ENCODE measurements around the gene CELF4. TPM values are rescaled to one million over a fixed set of nuclear protein-coding genes. Genes with fewer than 3 reads are reported as not detected.

Gene CELF4
- total and polyA plus RNA-seq, 7 donors: 0.60 to 5.0 (median 1.8) TPM; not detected in 1

DNA sequence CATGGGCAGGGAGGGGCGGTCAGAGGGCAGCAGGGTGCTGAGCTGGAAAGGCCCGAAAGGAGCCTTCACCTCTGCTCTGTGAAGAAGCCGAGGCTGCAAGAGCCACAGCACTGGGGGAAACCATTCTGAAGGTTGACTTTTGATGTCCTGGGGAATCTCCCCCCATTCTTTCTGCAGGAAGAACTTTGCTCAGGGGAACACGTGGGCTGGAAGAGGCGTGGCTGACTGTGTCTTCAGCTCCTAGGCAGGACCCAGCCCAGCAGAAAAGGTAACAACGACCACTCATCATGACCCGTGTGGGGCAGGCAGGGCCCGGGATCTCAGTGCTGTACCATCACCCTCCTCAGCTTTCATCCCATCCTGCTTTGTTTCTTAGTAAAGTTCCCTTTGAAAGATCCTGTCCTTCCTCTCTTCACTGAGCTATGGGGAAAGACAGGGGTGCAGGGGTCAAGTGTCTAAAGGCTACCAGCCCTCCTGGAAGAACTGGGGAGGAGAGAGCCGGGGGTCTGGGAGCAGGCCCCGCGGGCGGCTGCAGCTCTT, 312.7 kb downstream of the CELF4 start:
- Histone ChIP-seq H3K4me1 (peaks cover 0 to 14% (median 10%) of the 10 kb centered on the region in 4 donors), H3K27ac (no peak overlapping the region), H3K36me3 (no peaks in the 10 kb centered on the region), H3K4me3 (no peak overlapping the region), H3K27me3 (peaks cover 17 to 79% (median 48%) of the 10 kb centered on the region in 3 donors), H3K9me3 (no peaks in the 10 kb centered on the region)
- intact Hi-C loops (cut with DNase I): no loop called here
- no peak for TF ChIP-seq POLR2A (IDR thresholded peaks at IDR 0.05)
- no peak for TF ChIP-seq POLR2AphosphoS5 (IDR thresholded peaks at IDR 0.05)
- 60 to 61% methylated on average over 12 of the region's 12 CpGs for WGBS, 2 donors
- DNase-seq: no peak

GRCh38 chr18:37252342-37252741, 313.3 kb downstream of the CELF4 start:
- Histone ChIP-seq H3K9me3 (no peaks in the 10 kb centered on the region), H3K4me3 (no peak overlapping the region), H3K27ac (no peak overlapping the region), H3K4me1 (peaks cover 0 to 14% (median 10%) of the 10 kb centered on the region in 4 donors), H3K27me3 (peaks cover 17 to 78% (median 48%) of the 10 kb centered on the region in 3 donors), H3K36me3 (no peaks in the 10 kb centered on the region)
- intact Hi-C loops (cut with DNase I): no loop called here
- no peak for TF ChIP-seq POLR2A (IDR thresholded peaks at IDR 0.05)
- no peak for TF ChIP-seq EP300 (IDR thresholded peaks at IDR 0.05)
- no peak for TF ChIP-seq POLR2AphosphoS5 (IDR thresholded peaks at IDR 0.05)
- TF ChIP-seq CTCF (IDR thresholded peaks at IDR 0.05): no peak
- no peak for DNase-seq
- 73 to 80% methylated on average over 3 of the region's 3 CpGs for WGBS, 2 donors

- TF ChIP-seq POLR2A (IDR thresholded peaks at IDR 0.05) (no peak), POLR2AphosphoS5 (IDR thresholded peaks at IDR 0.05) (no peak), EP300 (IDR thresholded peaks at IDR 0.05) (no peak), CTCF (IDR thresholded peaks at IDR 0.05) (no peak)
- intact Hi-C loops (cut with DNase I): no loop called here
- no peaks in the 10 kb centered on the region for H3K36me3 ChIP-seq
- H3K4me3 ChIP-seq: no peak overlapping the region
- 68 to 78% methylated on average over 3 of the region's 3 CpGs for WGBS, 2 donors
- H3K4me1 ChIP-seq: peaks cover 0 to 14% (median 10%) of the 10 kb centered on the region in 4 donors
- no peak for DNase-seq
- H3K27ac ChIP-seq: no peak overlapping the region
- H3K9me3 ChIP-seq: no peaks in the 10 kb centered on the region
- H3K27me3 ChIP-seq: peaks cover 17 to 71% (median 48%) of the 10 kb centered on the region in 3 donors
These were observed 313.9 kb downstream of the CELF4 start for GRCh38 chr18:37251679-37252078.

DNA sequence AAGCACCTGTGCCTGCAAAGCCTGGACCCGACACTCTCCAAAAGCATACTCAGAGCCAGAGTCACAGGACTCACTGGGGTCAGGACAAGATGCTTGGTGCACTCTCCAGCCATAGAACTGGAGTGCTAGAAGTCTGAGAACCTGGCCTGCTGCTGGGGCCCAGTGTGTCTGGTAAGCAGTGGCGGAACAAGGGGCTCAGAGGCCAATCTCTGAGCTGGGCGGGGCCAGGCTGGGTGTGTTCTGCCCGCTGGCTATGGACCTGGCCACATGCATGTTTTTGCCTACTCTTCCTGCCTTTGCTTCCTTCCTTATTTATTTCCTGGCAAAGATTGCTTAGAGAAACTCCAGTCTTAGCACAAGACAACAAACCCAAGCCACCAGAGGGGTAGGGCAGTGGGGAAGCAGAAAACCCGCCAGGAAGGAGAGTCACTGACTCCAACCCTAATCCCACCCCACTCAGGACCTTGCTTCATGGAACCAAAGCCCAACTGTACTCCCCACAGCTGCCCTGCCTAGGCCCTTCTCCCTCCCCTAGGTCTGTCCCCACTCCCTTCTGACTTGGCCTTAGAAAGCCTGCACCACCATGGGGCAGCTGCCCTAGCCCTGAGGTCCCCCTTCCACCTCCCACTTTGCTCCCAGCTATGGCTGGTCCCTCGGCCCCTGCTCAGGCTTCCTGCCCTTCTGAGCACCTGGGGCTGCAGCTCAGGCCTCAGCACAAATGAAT, 315.5 kb downstream of the CELF4 start:
- DNase-seq: no peak
- peaks cover 0 to 14% (median 10%) of the 10 kb centered on the region in 4 donors for H3K4me1 ChIP-seq
- H3K4me3 ChIP-seq: no peak overlapping the region
- no peak for TF ChIP-seq POLR2AphosphoS5 (IDR thresholded peaks at IDR 0.05)
- no peak for TF ChIP-seq CTCF (IDR thresholded peaks at IDR 0.05)
- no peak for TF ChIP-seq POLR2A (IDR thresholded peaks at IDR 0.05)
- TF ChIP-seq EP300 (IDR thresholded peaks at IDR 0.05): no peak
- no peaks in the 10 kb centered on the region for H3K9me3 ChIP-seq
- no peaks in the 10 kb centered on the region for H3K36me3 ChIP-seq
- 55 to 68% methylated on average over 6 of the region's 6 CpGs for WGBS, 2 donors
- H3K27ac ChIP-seq: no peak overlapping the region
- H3K27me3 ChIP-seq: peaks cover 17 to 58% (median 53%) of the 10 kb centered on the region in 3 donors
- intact Hi-C loops (cut with DNase I): no loop called here

GRCh38 chr18:37249171-37249886, 316.3 kb downstream of the CELF4 start:
- H3K27ac ChIP-seq: no peak overlapping the region
- peaks cover 12 to 58% (median 47%) of the 10 kb centered on the region in 3 donors for H3K27me3 ChIP-seq
- TF ChIP-seq EP300 (IDR thresholded peaks at IDR 0.05) (no peak), CTCF (IDR thresholded peaks at IDR 0.05) (no peak), POLR2AphosphoS5 (IDR thresholded peaks at IDR 0.05) (no peak), POLR2A (IDR thresholded peaks at IDR 0.05) (no peak)
- no peaks in the 10 kb centered on the region for H3K9me3 ChIP-seq
- no peaks in the 10 kb centered on the region for H3K36me3 ChIP-seq
- peaks cover 0 to 10% (median 7%) of the 10 kb centered on the region in 4 donors for H3K4me1 ChIP-seq
- intact Hi-C loops (cut with DNase I): no loop called here
- no peak overlapping the region for H3K4me3 ChIP-seq
- DNase-seq: no peak
- 79 to 83% methylated on average over 11 of the region's 11 CpGs for WGBS, 2 donors
